Measurements from ENCODE around the gene FAM169A. TPM values are rescaled to one million over a fixed set of nuclear protein-coding genes. Genes with fewer than 3 reads are reported as not detected.
"Not testable (repeated sequence)": the region's sequence is repeated elsewhere in the genome, so short reads cannot be mapped to it uniquely, and the experiment has no call there.

Gene FAM169A
- total RNA-seq, 2 donors from 2014 or later, result 49.8 to 50.5 TPM

GRCh38 chr5:74862221-74862620 lies 4.0 kb downstream of the FAM169A start:
- H3K36me3 ChIP-seq (ENCODE audit: control insufficient read depth, insufficient read depth, low read length), result peaks cover 4% of the 10 kb centered on the region
- H3K4me3 Mint-ChIP-seq, result peak overlapping the region; percentile 91

GRCh38 chr5:74856975-74857374 lies 9.2 kb downstream of the FAM169A start:
- Mint-ChIP-seq H3K36me3 (ENCODE audit: low read depth) (peaks cover 43% of the 10 kb centered on the region), H3K4me1 (peaks cover 23% of the 10 kb centered on the region), H3K9me3 (peaks cover 25% of the 10 kb centered on the region)
- not testable (repeated sequence) for H3K9ac ChIP-seq (ENCODE audit: extremely low read depth, low read length, poor library complexity, severe bottlenecking); DNase-seq; H3K4me1 ChIP-seq (ENCODE audit: control insufficient read depth, insufficient read depth, low read length); H3K27me3 Mint-ChIP-seq (ENCODE audit: insufficient read depth); H3K4me3 Mint-ChIP-seq; H3K4me3 ChIP-seq (ENCODE audit: low read length); H3K27ac ChIP-seq (ENCODE audit: low read depth, low read length); H3K27ac Mint-ChIP-seq; H3K27me3 ChIP-seq (ENCODE audit: control insufficient read depth, insufficient read depth, low read length, poor library complexity, severe bottlenecking)
- Histone ChIP-seq H3K36me3 (ENCODE audit: control insufficient read depth, insufficient read depth, low read length) (peaks cover 17% of the 10 kb centered on the region), H3K9me3 (ENCODE audit: control insufficient read depth, low read length) (peaks cover 23% of the 10 kb centered on the region)
- 95% methylated on average over 6 to 7 of the region's 7 CpGs for WGBS, 2 experiments (ENCODE audit: insufficient coverage in 1 of 2, insufficient read length in 1 of 2)

More at GRCh38 chr5:74862221-74862620, 4.0 kb downstream of the FAM169A start:
- peak overlapping the region; percentile 97 for H3K4me3 ChIP-seq (ENCODE audit: low read length)
- Mint-ChIP-seq H3K4me1 (peaks cover 42% of the 10 kb centered on the region), H3K9me3 (peaks cover 7% of the 10 kb centered on the region), H3K27me3 (ENCODE audit: insufficient read depth) (no peaks in the 10 kb centered on the region), H3K36me3 (ENCODE audit: low read depth) (peaks cover 24% of the 10 kb centered on the region), H3K27ac (peak overlapping the region; percentile 12)
- no peak for TF ChIP-seq CTCF (conservative IDR thresholded peaks at IDR 0.05)
- H3K27me3 ChIP-seq (ENCODE audit: control insufficient read depth, insufficient read depth, low read length, poor library complexity, severe bottlenecking), result no peaks in the 10 kb centered on the region
- no peak overlapping the region for H3K27ac ChIP-seq (ENCODE audit: low read depth, low read length)
- DNase-seq, result no peak
- H3K4me1 ChIP-seq (ENCODE audit: control insufficient read depth, insufficient read depth, low read length), result no peaks in the 10 kb centered on the region
- WGBS, 2 experiments (ENCODE audit: insufficient coverage in 1 of 2, insufficient read length in 1 of 2), result 93 to 100% methylated on average over 2 of the region's 2 CpGs
- no peak overlapping the region for H3K9ac ChIP-seq (ENCODE audit: extremely low read depth, low read length, poor library complexity, severe bottlenecking)
- no peaks in the 10 kb centered on the region for H3K9me3 ChIP-seq (ENCODE audit: control insufficient read depth, low read length)

- no peak for DNase-seq
- Histone ChIP-seq H3K36me3 (ENCODE audit: control insufficient read depth, insufficient read depth, low read length) (peaks cover 17% of the 10 kb centered on the region), H3K27me3 (ENCODE audit: control insufficient read depth, insufficient read depth, low read length, poor library complexity, severe bottlenecking) (no peaks in the 10 kb centered on the region), H3K4me3 (ENCODE audit: low read length) (no peak overlapping the region), H3K4me1 (ENCODE audit: control insufficient read depth, insufficient read depth, low read length) (peaks cover 4% of the 10 kb centered on the region), H3K9ac (ENCODE audit: extremely low read depth, low read length, poor library complexity, severe bottlenecking) (no peak overlapping the region), H3K9me3 (ENCODE audit: control insufficient read depth, low read length) (peaks cover 23% of the 10 kb centered on the region), H3K27ac (ENCODE audit: low read depth, low read length) (no peak overlapping the region)
- peak overlapping the region; percentile 57 for H3K27ac Mint-ChIP-seq
- peaks cover 30% of the 10 kb centered on the region for H3K4me1 Mint-ChIP-seq
- H3K4me3 Mint-ChIP-seq, result no peak overlapping the region
- H3K36me3 Mint-ChIP-seq (ENCODE audit: low read depth), result peaks cover 36% of the 10 kb centered on the region
- WGBS, 2 experiments (ENCODE audit: insufficient coverage in 1 of 2, insufficient read length in 1 of 2), result 86 to 98% methylated on average over 1 to 2 of the region's 2 CpGs
- TF ChIP-seq CTCF (conservative IDR thresholded peaks at IDR 0.05), result no peak
- no peaks in the 10 kb centered on the region for H3K27me3 Mint-ChIP-seq (ENCODE audit: insufficient read depth)
- peaks cover 24% of the 10 kb centered on the region for H3K9me3 Mint-ChIP-seq
These were observed 12.9 kb downstream of the FAM169A start for GRCh38 chr5:74853256-74853655.

All from endodermal cell (in vitro differentiated cells).